Retinal pigment epithelial cell (primary cell): Measurements from ENCODE around the gene FOXRED1.

Source experiments
- DNase-seq: peaks from one replicate; pipeline ENCODE4 v3.0.0-alpha.2; 2010; ENCODE audit warnings: low read depth
- H3K4me3 ChIP-seq: 2 replicates; pipeline ENCODE4 v1.5.1; 2011; ENCODE audit warnings: mild to moderate bottlenecking, low read length, control low read depth, moderate library complexity
- TF ChIP-seq, protein P1 (sequence below): conservative IDR thresholded peaks from 2 replicates; pipeline ENCODE4 v1.5.1; 2011; ENCODE audit warnings: low read depth, low read length, control low read depth, inconsistent platforms

Gene FOXRED1

DNA sequence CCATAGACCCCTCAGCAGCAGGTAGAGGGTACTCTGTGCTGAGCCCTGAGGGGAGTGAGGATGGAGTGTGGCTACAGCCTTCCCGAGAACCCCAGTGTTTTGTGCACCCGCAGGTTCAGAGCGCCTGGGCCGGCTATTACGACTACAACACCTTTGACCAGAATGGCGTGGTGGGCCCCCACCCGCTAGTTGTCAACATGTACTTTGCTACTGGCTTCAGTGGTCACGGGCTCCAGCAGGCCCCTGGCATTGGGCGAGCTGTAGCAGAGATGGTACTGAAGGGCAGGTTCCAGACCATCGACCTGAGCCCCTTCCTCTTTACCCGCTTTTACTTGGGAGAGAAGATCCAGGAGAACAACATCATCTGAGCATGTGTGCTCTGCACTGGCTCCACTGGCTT is 8.4 kb downstream of the FOXRED1 start:
- DNase-seq: no peak
- TF ChIP-seq, protein P1, sequence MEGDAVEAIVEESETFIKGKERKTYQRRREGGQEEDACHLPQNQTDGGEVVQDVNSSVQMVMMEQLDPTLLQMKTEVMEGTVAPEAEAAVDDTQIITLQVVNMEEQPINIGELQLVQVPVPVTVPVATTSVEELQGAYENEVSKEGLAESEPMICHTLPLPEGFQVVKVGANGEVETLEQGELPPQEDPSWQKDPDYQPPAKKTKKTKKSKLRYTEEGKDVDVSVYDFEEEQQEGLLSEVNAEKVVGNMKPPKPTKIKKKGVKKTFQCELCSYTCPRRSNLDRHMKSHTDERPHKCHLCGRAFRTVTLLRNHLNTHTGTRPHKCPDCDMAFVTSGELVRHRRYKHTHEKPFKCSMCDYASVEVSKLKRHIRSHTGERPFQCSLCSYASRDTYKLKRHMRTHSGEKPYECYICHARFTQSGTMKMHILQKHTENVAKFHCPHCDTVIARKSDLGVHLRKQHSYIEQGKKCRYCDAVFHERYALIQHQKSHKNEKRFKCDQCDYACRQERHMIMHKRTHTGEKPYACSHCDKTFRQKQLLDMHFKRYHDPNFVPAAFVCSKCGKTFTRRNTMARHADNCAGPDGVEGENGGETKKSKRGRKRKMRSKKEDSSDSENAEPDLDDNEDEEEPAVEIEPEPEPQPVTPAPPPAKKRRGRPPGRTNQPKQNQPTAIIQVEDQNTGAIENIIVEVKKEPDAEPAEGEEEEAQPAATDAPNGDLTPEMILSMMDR: no peak
- no peak overlapping the region for H3K4me3 ChIP-seq

DNA sequence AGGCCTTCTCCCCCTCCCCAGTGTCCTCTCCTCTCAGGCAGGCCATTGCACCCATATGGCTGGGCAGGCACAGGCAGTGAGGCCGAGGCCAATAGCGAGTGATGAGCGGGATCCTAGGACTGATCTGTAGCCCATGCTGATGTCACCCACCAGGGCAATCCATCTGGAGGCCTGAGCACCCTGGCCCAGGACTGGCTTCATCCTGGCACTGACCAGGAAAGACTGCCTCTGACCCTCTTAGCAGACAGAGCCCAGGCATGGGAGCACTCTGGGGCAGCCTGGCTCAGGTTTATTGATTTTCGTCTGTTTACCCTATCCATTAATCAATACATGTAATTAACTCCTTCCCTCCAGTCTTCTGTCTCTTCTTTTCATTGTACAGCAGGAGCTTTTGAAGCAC is 8.8 kb downstream of the FOXRED1 start:
- no peak for DNase-seq
- TF ChIP-seq, protein P1: no peak
- H3K4me3 ChIP-seq: no peak overlapping the region

DNA sequence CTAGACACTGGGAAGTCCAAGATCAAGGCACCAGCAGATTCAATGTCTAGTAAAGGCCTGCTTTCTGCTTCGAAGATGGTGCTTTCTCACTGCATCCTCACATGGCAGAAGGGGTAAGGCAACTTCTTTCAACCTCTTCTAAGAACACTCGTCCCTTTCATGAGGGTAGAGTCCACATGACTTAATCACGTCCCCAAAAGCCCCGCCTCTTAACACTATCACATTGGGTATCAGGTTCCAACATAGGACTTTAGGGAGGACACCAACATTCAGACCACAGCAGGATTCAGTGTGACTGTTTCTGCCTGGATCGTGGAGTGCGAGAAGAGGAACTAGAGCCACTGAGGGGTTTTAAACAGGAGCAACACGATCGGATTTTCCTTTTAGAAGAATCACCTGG is 10.2 kb downstream of the FOXRED1 start:
- no peak overlapping the region for H3K4me3 ChIP-seq
- DNase-seq: no peak
- TF ChIP-seq, protein P1: no peak

- DNase-seq: no peak
- TF ChIP-seq, protein P1: no peak
- H3K4me3 ChIP-seq: no peak overlapping the region
These were observed 11.6 kb downstream of the FOXRED1 start for GRCh38 chr11:126280595-126280994.

- no peak overlapping the region for H3K4me3 ChIP-seq
- TF ChIP-seq, protein P1: no peak
- no peak for DNase-seq
These were observed 12.3 kb downstream of the FOXRED1 start for GRCh38 chr11:126281245-126281644.

DNA sequence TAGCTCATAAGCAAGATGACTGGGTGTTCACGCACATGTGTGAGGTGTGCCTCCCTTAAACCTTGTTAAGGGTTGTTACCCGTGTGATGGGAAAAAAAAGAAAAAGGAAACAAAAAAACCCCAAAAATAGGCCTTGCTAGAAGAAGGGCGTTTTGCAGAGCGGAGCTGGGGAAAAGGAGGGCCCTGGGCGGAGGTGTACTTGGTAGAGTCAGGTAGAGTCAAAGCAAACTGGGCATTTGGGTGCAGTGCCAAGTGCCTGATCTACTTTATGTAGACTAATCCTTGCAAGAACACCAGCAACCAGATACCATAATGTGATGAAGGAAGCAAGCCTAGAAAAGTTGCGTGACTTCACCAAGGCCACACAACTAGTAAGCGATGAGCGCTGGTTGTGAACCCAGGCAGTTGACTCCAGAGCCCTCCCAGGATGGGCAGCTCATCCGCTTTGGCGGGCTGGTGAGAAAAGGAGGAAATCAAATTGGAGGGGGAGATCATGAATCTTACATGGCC is 12.8 kb downstream of the FOXRED1 start:
- TF ChIP-seq, protein P1: no peak
- H3K4me3 ChIP-seq: no peak overlapping the region
- no peak for DNase-seq

DNA sequence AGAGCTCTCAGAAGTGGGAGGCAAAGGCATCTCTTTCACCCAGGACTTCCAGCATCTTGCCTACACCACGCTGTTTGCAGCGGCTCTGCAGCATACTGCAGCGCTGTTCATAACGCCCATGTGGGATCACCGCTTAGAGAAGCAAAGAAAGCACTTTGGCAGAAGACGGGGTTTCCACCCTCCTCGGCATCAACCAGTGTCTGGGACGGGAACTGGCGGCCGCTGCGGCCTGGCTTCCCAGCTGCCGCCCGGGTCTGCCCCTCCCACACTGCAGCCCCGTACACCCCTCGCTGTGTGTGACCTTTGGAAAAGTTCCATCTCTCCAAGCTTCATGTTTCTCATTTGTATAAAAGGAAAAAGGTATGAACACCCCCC is 13.4 kb downstream of the FOXRED1 start:
- H3K4me3 ChIP-seq: peak overlapping the region; percentile 58
- DNase-seq: no peak
- TF ChIP-seq, protein P1: no peak
